Transverse colon (tissue), 4 donors: ENCODE results near the gene PTPRD. TPM values are rescaled to one million over a fixed set of nuclear protein-coding genes. Genes with fewer than 3 reads are reported as not detected.

Source experiments
- DNase-seq: peaks from one replicate; pipeline ENCODE4 v3.0.0-alpha.2; 2019
- H3K27ac ChIP-seq, 4 donors: fragments of 200-600 bp; sonication (generic); 2 replicates each; pipeline ENCODE4 v1.5.1; 2016 to 2018; ENCODE audit warnings: inconsistent platforms in 4 of 4
- H3K27me3 ChIP-seq: fragments of 200-600 bp; sonication (generic); 2 replicates; pipeline ENCODE4 v1.5.1; 2017; ENCODE audit warnings: inconsistent platforms
- H3K36me3 ChIP-seq, 4 donors: fragments of 200-600 bp; sonication (generic); 2 replicates each; pipeline ENCODE4 v1.5.1; 2017 to 2019; ENCODE audit warnings: inconsistent platforms in 4 of 4
- H3K4me1 ChIP-seq, 4 donors: fragments of 200-600 bp; sonication (generic); 2 replicates each; pipeline ENCODE4 v1.5.1; 2017 to 2020; ENCODE audit warnings: inconsistent platforms in 4 of 4
- H3K4me3 ChIP-seq, 4 donors: fragments of 200-600 bp; sonication (generic); 1 replicate in 1 of 4; 2 replicates in 3 of 4; pipeline versions ENCODE4 v1.5.1 to v1.6.1; 2017 to 2019; ENCODE audit warnings: inconsistent platforms in 4 of 4
- H3K9me3 ChIP-seq, 2 donors: fragments of 200-600 bp; sonication (generic); 2 replicates each; pipeline ENCODE4 v1.5.1; 2017 to 2019; ENCODE audit warnings: inconsistent platforms in 2 of 2
- EP300 ChIP-seq: sonication (generic); formaldehyde crosslinking; IDR thresholded peaks from one replicate; pipeline ENCODE4 v1.6.1; 2017; ENCODE audit warnings: antibody characterized with exemption, low read depth
- POLR2A ChIP-seq: fragments of 450-650 bp; IDR thresholded peaks from one replicate; pipeline ENCODE4 v1.6.1; 2016; ENCODE audit warnings: antibody characterized with exemption, mild to moderate bottlenecking, moderate library complexity
- POLR2AphosphoS5 ChIP-seq, 3 donors: sonication (generic); formaldehyde crosslinking; IDR thresholded peaks; one replicate each; pipeline ENCODE4 v1.6.1; 2016; ENCODE audit warnings: antibody characterized with exemption in 3 of 3
- WGBS, 2 donors: methylation state at CpG; one replicate each; pipeline ENCODE4 v1.1.5; 2018; ENCODE audit warnings: low coverage in 1 of 2; 5-methylcytosine and 5-hydroxymethylcytosine counted together
- in situ Hi-C, 4 donors: fragments of 200-750 bp; cut with MboI; loops; one replicate each; pipeline versions ENCODE4 v1.15.0 to v1.15.1; 2017; ENCODE audit warnings: low sequenced_read_pairs in 3 of 4, low pct_ligation_motif_present in 1 of 4, low pct_unique_long_range_greater_than_20kb in 1 of 4
- intact Hi-C: fragments of 100-400 bp; cut with DNase I; formaldehyde crosslinking; loops from one replicate; pipeline ENCODE4 v1.15.1; 2023; ENCODE audit warnings: low total_unique reads
- total RNA-seq, 4 donors: library from RNA; depleted of rRNA; stranded (reverse); fragments of >200 nt; gene quantifications; one replicate each; pipeline ENCODE4 v1.1.0, GENCODE V29; 2016
- TF ChIP-seq, protein P1 (sequence below), 5 experiments: fragments of 200-600 bp in 3 of 5; fragments of 450-650 bp in 2 of 5; sonication (generic) in 3 of 5; IDR thresholded peaks; 1 replicate in 2 of 5; 2 replicates in 3 of 5; pipeline ENCODE4 v1.5.1; 2016 to 2017; ENCODE audit warnings: antibody characterized with exemption in 5 of 5, inconsistent platforms in 3 of 5, mild to moderate bottlenecking in 2 of 5, moderate library complexity in 1 of 5

Gene PTPRD
- total RNA-seq, 4 donors from 2014 or later = 43.0 to 115 (median 79.1) TPM

DNA sequence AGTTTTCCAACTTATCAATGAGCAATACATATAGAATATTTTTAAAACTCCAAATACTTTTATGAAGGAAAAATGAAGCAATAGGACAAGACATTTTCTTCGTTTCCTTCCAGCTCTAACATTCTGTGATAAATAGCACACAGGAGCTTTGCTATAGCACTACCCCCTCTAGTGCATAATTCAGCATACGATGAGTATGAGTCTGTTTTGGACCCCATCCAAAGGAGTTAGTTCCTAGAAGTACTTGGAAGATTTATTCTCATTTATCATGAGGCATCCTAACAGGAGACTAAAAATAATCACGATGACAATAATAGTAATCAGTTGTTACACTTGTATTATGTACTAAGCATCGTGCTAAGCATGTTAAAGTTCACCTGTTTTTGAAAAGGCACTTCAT is 1751.9 kb downstream of the PTPRD start:
- peaks cover 0 to 14% (median 7%) of the 10 kb centered on the region in 4 donors for H3K4me1 ChIP-seq
- intact Hi-C loops = no loop called here
- no peaks in the 10 kb centered on the region for H3K36me3 ChIP-seq
- no peak overlapping the region for H3K27ac ChIP-seq
- TF ChIP-seq POLR2A (no peak), POLR2AphosphoS5 (IDR thresholded peaks at IDR 0.05) (no peak), EP300 (no peak)
- TF ChIP-seq, protein P1, sequence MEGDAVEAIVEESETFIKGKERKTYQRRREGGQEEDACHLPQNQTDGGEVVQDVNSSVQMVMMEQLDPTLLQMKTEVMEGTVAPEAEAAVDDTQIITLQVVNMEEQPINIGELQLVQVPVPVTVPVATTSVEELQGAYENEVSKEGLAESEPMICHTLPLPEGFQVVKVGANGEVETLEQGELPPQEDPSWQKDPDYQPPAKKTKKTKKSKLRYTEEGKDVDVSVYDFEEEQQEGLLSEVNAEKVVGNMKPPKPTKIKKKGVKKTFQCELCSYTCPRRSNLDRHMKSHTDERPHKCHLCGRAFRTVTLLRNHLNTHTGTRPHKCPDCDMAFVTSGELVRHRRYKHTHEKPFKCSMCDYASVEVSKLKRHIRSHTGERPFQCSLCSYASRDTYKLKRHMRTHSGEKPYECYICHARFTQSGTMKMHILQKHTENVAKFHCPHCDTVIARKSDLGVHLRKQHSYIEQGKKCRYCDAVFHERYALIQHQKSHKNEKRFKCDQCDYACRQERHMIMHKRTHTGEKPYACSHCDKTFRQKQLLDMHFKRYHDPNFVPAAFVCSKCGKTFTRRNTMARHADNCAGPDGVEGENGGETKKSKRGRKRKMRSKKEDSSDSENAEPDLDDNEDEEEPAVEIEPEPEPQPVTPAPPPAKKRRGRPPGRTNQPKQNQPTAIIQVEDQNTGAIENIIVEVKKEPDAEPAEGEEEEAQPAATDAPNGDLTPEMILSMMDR (IDR thresholded peaks at IDR 0.05) = no peak
- DNase-seq = no peak
- in situ Hi-C loops = no loop called here
- no peak overlapping the region for H3K4me3 ChIP-seq
- 39 to 46% methylated on average over 4 of the region's 4 CpGs for WGBS, 2 donors
- peaks cover 25% of the 10 kb centered on the region for H3K27me3 ChIP-seq
- no peaks in the 10 kb centered on the region for H3K9me3 ChIP-seq

DNA sequence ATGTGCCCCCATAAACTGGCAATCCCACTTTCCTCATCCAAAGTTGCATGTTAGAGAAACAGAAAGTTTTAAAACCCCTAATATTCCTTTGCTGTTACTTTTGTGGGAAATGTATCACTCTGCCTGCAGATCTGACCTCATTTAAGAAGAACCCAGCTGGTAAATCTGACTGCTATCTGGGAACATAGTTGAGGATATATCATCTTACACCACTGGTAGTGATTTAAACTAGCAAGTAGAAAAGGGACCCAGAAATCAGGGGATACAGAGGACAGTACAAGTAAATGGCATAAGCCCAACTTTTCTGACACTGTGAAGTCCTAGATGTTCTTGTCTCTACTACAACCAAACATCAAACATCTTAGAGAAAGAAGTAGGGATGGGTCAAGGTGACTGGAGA is 1752.7 kb downstream of the PTPRD start:
- peaks cover 0 to 17% (median 13%) of the 10 kb centered on the region in 4 donors for H3K4me1 ChIP-seq
- no peaks in the 10 kb centered on the region for H3K9me3 ChIP-seq
- TF ChIP-seq, protein P1 (IDR thresholded peaks at IDR 0.05) = no peak
- in situ Hi-C loops (no loop called here), intact Hi-C loops (no loop called here)
- H3K27ac ChIP-seq = no peak overlapping the region
- no peaks in the 10 kb centered on the region for H3K36me3 ChIP-seq
- H3K27me3 ChIP-seq = peaks cover 31% of the 10 kb centered on the region
- H3K4me3 ChIP-seq = no peak overlapping the region
- no peak for DNase-seq

GRCh38 chr9:8859416-8859815 is 1753.4 kb downstream of the PTPRD start:
- Histone ChIP-seq H3K27ac (no peak overlapping the region), H3K27me3 (peaks cover 35% of the 10 kb centered on the region), H3K4me1 (peaks cover 0 to 17% (median 13%) of the 10 kb centered on the region in 4 donors), H3K4me3 (no peak overlapping the region), H3K9me3 (no peaks in the 10 kb centered on the region), H3K36me3 (no peaks in the 10 kb centered on the region)
- intact Hi-C loops = no loop called here
- DNase-seq = no peak
- WGBS, 2 donors = 57% methylated on average over 3 of the region's 3 CpGs; no CpG with 5 or more reads in 1 of the 2 donors
- in situ Hi-C loops = no loop called here
- TF ChIP-seq POLR2AphosphoS5 (IDR thresholded peaks at IDR 0.05) (no peak), POLR2A (no peak), EP300 (no peak)
- TF ChIP-seq, protein P1 (IDR thresholded peaks at IDR 0.05) = no peak

- Histone ChIP-seq H3K4me3 (peak overlapping the region; percentile 29 to 88 (median 75)), H3K36me3 (no peaks in the 10 kb centered on the region), H3K4me1 (peaks cover 0 to 17% (median 13%) of the 10 kb centered on the region in 4 donors), H3K27ac (peak overlapping the region in 3 of 4 donors; percentile 19 to 78 (median 73)), H3K9me3 (no peaks in the 10 kb centered on the region), H3K27me3 (peaks cover 42% of the 10 kb centered on the region)
- WGBS, 2 donors = 17% methylated on average over 26 of the region's 27 CpGs; no CpG with 5 or more reads in 1 of the 2 donors
- DNase-seq = peak; percentile 35
- TF ChIP-seq EP300 = no peak
- TF ChIP-seq, protein P1 (IDR thresholded peaks at IDR 0.05) = no peak
- TF ChIP-seq POLR2A = no peak
- TF ChIP-seq POLR2AphosphoS5 (IDR thresholded peaks at IDR 0.05) = no peak
- intact Hi-C loops (no loop called here), in situ Hi-C loops (no loop called here)
These were observed 1754.1 kb downstream of the PTPRD start for GRCh38 chr9:8858596-8859161.
